ENCODE measurements around the gene LLPH.

Gene LLPH

GRCh38 chr12:66092559-66093269 is 37.8 kb downstream of the LLPH start:
- DNase-seq (ENCODE audit: low read depth in 2 of 2), result no peak

DNA sequence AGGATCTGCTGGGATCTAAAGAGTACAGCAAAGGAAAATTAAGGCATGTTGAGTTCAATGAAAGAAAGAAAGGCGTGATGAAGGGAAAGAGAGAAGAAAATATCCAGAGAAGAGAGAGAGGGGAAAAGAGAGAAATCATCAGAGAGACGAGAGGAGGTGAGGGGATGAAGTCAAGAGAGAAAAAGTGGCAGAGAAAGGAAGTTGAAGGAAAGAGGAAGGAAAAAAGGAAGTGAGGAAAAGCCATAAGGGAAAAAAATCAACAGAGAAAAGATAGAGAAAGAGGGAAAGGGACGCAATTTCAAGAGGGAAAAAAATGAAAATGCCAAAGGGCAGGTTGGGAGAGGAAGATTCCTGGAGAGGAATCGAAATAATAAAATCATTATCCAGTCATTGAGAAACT is 40.4 kb downstream of the LLPH start:
- no peak for DNase-seq (ENCODE audit: low read depth in 2 of 2)

DNA sequence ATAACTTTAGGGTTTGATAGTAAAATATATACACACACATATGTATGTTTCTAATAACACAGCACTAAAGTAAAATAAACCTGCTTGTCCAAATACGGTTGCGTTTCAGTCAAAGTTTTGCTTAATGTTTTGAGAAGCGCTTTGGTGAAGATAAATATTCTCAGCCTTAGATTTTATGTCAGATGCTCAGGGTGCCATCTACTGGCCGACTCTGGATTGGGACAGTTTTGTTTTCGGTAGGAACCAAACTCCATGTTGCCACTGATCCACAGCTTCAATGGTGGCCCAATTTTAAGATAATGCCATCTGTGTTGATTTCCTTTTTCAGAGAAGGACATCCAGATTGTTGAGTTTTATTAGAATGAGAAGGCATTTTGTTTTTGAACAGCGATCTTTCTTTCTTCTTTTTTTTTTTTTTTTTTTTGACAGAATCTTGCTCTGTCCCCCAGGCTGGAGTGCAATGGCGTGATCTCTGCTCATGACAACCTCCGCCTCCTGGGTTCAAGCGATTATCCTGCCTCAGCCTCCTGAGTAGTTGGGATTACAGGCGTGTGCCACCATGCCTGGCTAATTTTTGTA is 43.1 kb downstream of the LLPH start:
- DNase-seq (ENCODE audit: low read depth in 2 of 2), result peak; percentile 73 to 74

DNA sequence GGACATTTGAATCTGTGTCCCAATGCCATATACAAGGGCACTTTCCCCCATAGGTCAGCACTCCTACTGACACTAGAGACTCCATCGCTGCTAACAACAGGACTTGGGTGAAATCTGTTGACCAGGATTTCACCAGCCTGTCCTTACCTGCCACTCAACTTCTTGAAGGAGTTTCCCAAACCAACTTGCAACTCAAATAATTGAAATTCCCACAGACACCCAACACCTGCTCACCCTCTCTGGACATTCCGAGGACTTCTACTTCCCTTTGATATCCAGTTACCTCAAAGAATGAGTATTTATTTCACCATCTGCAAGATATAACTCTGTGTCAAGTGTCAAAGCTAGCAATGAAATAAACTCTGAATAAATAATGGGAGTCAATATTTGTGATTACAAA is 44.6 kb downstream of the LLPH start:
- DNase-seq (ENCODE audit: low read depth in 2 of 2), result no peak

- no peak for DNase-seq (ENCODE audit: low read depth in 2 of 2)
Measured at GRCh38 chr12:66085213-66085612, 45.3 kb downstream of the LLPH start.

DNA sequence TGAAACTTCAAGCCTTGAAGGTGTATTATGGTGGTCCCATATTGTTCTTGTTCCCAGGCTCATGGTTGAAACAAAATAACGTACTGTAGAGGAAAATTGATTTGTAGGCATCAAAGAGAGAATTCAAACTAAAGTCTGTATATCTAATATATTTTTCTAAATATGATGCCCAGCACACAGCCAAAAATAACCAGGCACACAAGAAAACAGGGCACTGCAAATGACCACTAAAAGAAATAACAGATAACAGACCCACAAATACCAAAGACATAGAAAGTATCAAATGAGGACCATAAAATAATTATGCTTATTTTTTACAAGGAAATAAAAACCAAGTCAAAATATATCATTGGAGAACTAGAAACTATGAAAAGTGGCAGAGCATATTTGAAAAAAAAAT is 46.8 kb downstream of the LLPH start:
- DNase-seq (ENCODE audit: low read depth in 2 of 2), result no peak

GRCh38 chr12:66082744-66083143 is 47.8 kb downstream of the LLPH start:
- DNase-seq (ENCODE audit: low read depth in 2 of 2), result no peak

- DNase-seq (ENCODE audit: low read depth in 2 of 2), result no peak
Measured at GRCh38 chr12:66080791-66081190, 49.8 kb downstream of the LLPH start.

- no peak for DNase-seq (ENCODE audit: low read depth in 2 of 2)
Measured at GRCh38 chr12:66077542-66077941, 53.0 kb downstream of the LLPH start.

GRCh38 chr12:66074561-66074960 is 56.0 kb downstream of the LLPH start:
- no peak for DNase-seq (ENCODE audit: low read depth in 2 of 2)

DNA sequence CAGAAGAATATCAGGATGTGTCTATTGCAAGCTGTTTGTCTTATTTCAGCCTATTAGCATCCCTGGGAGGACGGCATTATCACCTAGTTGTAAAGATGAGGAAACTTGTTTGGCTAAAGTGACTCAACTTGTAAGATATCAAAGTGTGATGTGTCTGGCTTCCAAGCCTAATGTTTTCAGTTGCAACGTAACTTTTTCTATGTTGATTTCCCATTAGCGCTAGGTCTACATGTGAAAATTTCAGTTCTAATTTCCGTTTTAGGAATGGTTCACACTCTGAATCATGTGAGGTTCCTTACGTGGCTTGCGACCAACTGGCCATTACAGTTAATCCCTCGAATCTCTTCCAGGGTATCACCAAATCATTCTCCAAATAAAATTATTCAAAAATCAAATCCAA is 58.0 kb downstream of the LLPH start:
- DNase-seq (ENCODE audit: low read depth in 2 of 2), result no peak

DNA sequence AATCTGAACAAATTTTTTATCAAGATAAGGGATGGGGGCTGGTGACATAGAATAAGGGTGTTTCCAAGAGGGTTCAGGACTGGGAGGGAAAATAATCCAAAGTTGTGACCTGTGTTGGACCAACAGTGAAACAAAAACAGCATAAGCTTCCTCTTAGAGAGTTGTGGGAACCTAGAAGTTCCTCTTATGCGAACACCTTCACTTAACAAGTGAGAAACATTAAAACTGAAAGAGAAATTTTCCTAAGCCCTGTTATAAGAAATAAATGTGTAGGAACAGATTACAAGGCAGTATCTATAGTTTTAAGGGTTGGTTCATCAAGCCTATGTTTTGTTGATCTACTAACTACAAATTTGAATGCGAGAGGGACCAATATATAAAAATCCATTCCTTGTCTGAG is 58.4 kb downstream of the LLPH start:
- no peak for DNase-seq (ENCODE audit: low read depth in 2 of 2)

DNA sequence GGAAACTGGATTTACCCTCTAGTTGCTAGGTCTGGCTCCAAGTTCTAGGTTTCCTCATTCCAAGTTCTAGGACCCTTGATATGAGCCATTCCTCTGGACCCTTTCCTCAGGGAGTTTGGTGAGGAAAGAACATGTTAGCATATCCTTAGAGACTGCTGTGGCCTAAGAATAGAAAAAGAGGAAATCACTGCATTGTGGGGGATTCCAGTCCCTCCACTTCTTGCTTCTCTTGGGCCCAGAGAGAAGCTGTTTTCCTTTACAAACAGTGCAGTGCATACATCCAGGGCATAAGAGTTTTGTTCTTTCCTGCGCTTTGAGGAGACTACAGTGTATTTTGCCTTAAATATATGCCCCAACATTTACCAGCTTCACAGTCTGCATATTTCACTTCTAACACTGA is 59.0 kb downstream of the LLPH start:
- DNase-seq (ENCODE audit: low read depth in 2 of 2), result no peak

DNA sequence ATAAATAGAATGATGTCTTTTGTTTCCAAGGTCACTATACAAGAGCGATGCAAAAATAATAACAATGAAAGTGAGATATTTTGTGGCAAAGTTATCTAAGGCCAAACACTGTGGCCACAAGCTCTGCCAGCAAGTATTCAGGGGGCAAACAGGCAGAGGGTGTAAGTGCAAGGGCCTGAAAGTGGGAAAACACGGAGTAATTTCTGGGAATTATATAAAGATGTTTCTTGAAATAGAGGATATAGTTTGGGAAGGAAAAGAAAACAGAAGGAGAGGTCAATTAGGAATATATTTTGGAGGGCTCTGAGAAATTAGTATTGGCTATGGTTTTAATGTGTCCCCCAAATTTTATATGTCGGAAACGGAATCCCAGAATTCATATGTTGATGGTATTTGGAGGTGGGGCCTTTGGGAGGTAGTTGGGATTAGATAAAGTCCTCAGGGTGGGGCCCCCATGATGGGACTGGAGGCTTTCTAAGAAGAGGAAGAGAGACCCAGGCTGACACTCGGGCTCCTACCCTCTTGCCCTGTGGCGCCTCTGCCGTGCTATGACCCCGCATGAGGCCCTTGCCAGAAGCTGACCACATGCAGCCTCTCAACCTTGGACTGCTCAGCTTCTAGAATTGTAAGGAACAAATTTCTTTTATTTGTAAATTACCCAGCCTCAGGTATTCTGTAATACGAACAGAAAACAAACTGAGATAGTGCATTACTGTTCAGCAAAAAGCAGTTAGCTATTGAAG is 60.0 kb downstream of the LLPH start:
- DNase-seq (ENCODE audit: low read depth in 2 of 2), result no peak

- no peak for DNase-seq (ENCODE audit: low read depth in 2 of 2)
Measured at GRCh38 chr12:66066929-66067523, 63.5 kb downstream of the LLPH start.
